Measurements from ENCODE around the gene EPN1.

EPN1 gene

GRCh38 chr19:55650602-55651230 lies 24.3 kb upstream of the EPN1 start:
- FAIRE-seq, result no peak
- TF ChIP-seq POLR2A (IDR thresholded peaks at IDR 0.05; ENCODE audit: low read depth, low read length), result no peak
- no peak for TF ChIP-seq PAX5 (IDR thresholded peaks at IDR 0.05; ENCODE audit: insufficient read depth, low read length, severe bottlenecking)
- TF ChIP-seq SPI1 (IDR thresholded peaks at IDR 0.05; ENCODE audit: low read depth, low read length), result no peak
- no peak for TF ChIP-seq POLR2AphosphoS5 (IDR thresholded peaks at IDR 0.05; ENCODE audit: low read depth, low read length)
- TF ChIP-seq TAF1 (IDR thresholded peaks at IDR 0.05; ENCODE audit: low read depth, low read length), result no peak
- no peak for TF ChIP-seq POU2F2 (IDR thresholded peaks at IDR 0.05; ENCODE audit: low read depth, low read length)
- DNase-seq (ENCODE audit: insufficient read length, low spot score), result no peak

GRCh38 chr19:55651236-55651635 lies 23.8 kb upstream of the EPN1 start:
- FAIRE-seq, result no peak
- TF ChIP-seq PAX5 (IDR thresholded peaks at IDR 0.05; ENCODE audit: insufficient read depth, low read length, severe bottlenecking) (no peak), POU2F2 (IDR thresholded peaks at IDR 0.05; ENCODE audit: low read depth, low read length) (no peak), TAF1 (IDR thresholded peaks at IDR 0.05; ENCODE audit: low read depth, low read length) (no peak), SPI1 (IDR thresholded peaks at IDR 0.05; ENCODE audit: low read depth, low read length) (no peak), POLR2A (IDR thresholded peaks at IDR 0.05; ENCODE audit: low read depth, low read length) (no peak), POLR2AphosphoS5 (IDR thresholded peaks at IDR 0.05; ENCODE audit: low read depth, low read length) (no peak)
- no peak for DNase-seq (ENCODE audit: insufficient read length, low spot score)

GRCh38 chr19:55652311-55653128 lies 22.5 kb upstream of the EPN1 start:
- DNase-seq (ENCODE audit: insufficient read length, low spot score) (no peak), FAIRE-seq (no peak)
- TF ChIP-seq POU2F2 (IDR thresholded peaks at IDR 0.05; ENCODE audit: low read depth, low read length) (no peak), POLR2A (IDR thresholded peaks at IDR 0.05; ENCODE audit: low read depth, low read length) (no peak), TAF1 (IDR thresholded peaks at IDR 0.05; ENCODE audit: low read depth, low read length) (no peak), POLR2AphosphoS5 (IDR thresholded peaks at IDR 0.05; ENCODE audit: low read depth, low read length) (no peak), PAX5 (IDR thresholded peaks at IDR 0.05; ENCODE audit: insufficient read depth, low read length, severe bottlenecking) (no peak), SPI1 (IDR thresholded peaks at IDR 0.05; ENCODE audit: low read depth, low read length) (no peak)

- DNase-seq (ENCODE audit: insufficient read length, low spot score) (peak; percentile 90), FAIRE-seq (peak; percentile 99)
- TF ChIP-seq POLR2AphosphoS5 (IDR thresholded peaks at IDR 0.05; ENCODE audit: low read depth, low read length) (peak; percentile 54), POU2F2 (IDR thresholded peaks at IDR 0.05; ENCODE audit: low read depth, low read length) (no peak), TAF1 (IDR thresholded peaks at IDR 0.05; ENCODE audit: low read depth, low read length) (peak; percentile 65; the same call in 1 of the 2 replicates), POLR2A (IDR thresholded peaks at IDR 0.05; ENCODE audit: low read depth, low read length) (peak; percentile 87)
These were observed 21.2 kb upstream of the EPN1 start for GRCh38 chr19:55653651-55654322.

- no peak for TF ChIP-seq PAX5 (IDR thresholded peaks at IDR 0.05; ENCODE audit: insufficient read depth, low read length, severe bottlenecking)
- no peak for TF ChIP-seq POU2F2 (IDR thresholded peaks at IDR 0.05; ENCODE audit: low read depth, low read length)
- no peak for TF ChIP-seq POLR2A (IDR thresholded peaks at IDR 0.05; ENCODE audit: low read depth, low read length)
- no peak for TF ChIP-seq TAF1 (IDR thresholded peaks at IDR 0.05; ENCODE audit: low read depth, low read length)
- no peak for TF ChIP-seq SPI1 (IDR thresholded peaks at IDR 0.05; ENCODE audit: low read depth, low read length)
- no peak for TF ChIP-seq POLR2AphosphoS5 (IDR thresholded peaks at IDR 0.05; ENCODE audit: low read depth, low read length)
- FAIRE-seq (no peak), DNase-seq (ENCODE audit: insufficient read length, low spot score) (peak; percentile 79)
These were observed 20.6 kb upstream of the EPN1 start for GRCh38 chr19:55654323-55654867.

GRCh38 chr19:55654868-55655647 lies 20.0 kb upstream of the EPN1 start, which contains the start of gene U2AF2:
U2AF2 (plus strand) TSS chr19:55655035; CDS start chr19:55655105, 70 bp downstream.
- TF ChIP-seq TAF1 (IDR thresholded peaks at IDR 0.05; ENCODE audit: low read depth, low read length) (peak; percentile 67), POU2F2 (IDR thresholded peaks at IDR 0.05; ENCODE audit: low read depth, low read length) (no peak), POLR2AphosphoS5 (IDR thresholded peaks at IDR 0.05; ENCODE audit: low read depth, low read length) (peak; percentile 89), SPI1 (IDR thresholded peaks at IDR 0.05; ENCODE audit: low read depth, low read length) (peak; percentile 62), POLR2A (IDR thresholded peaks at IDR 0.05; ENCODE audit: low read depth, low read length) (peak; percentile 87), PAX5 (IDR thresholded peaks at IDR 0.05; ENCODE audit: insufficient read depth, low read length, severe bottlenecking) (no peak)
- FAIRE-seq (no peak), DNase-seq (ENCODE audit: insufficient read length, low spot score) (peak; percentile 81)

GRCh38 chr19:55655648-55656040 lies 19.4 kb upstream of the EPN1 start:
- TF ChIP-seq SPI1 (IDR thresholded peaks at IDR 0.05; ENCODE audit: low read depth, low read length) (no peak), TAF1 (IDR thresholded peaks at IDR 0.05; ENCODE audit: low read depth, low read length) (peak; percentile 67; the same call in 1 of the 2 replicates), POU2F2 (IDR thresholded peaks at IDR 0.05; ENCODE audit: low read depth, low read length) (0 out of 2 replicates have a peak, but pooled peaks have one; percentile 20)
- DNase-seq (ENCODE audit: insufficient read length, low spot score) (no peak), FAIRE-seq (no peak)

GRCh38 chr19:55656552-55656951 lies 18.5 kb upstream of the EPN1 start:
- FAIRE-seq, result no peak
- TF ChIP-seq PAX5 (IDR thresholded peaks at IDR 0.05; ENCODE audit: insufficient read depth, low read length, severe bottlenecking) (no peak), TAF1 (IDR thresholded peaks at IDR 0.05; ENCODE audit: low read depth, low read length) (no peak), SPI1 (IDR thresholded peaks at IDR 0.05; ENCODE audit: low read depth, low read length) (no peak), POU2F2 (IDR thresholded peaks at IDR 0.05; ENCODE audit: low read depth, low read length) (no peak), POLR2AphosphoS5 (IDR thresholded peaks at IDR 0.05; ENCODE audit: low read depth, low read length) (no peak), POLR2A (IDR thresholded peaks at IDR 0.05; ENCODE audit: low read depth, low read length) (no peak)
- no peak for DNase-seq (ENCODE audit: insufficient read length, low spot score)
